Measurements from ENCODE around the gene PDP2.
A peak's percentile ranks its signal among the peaks of the same experiment; 100 is the strongest.

The PDP2 gene

GRCh38 chr16:66919569-66920298 lies 39.4 kb downstream of the PDP2 start:
- no peaks in the 10 kb centered on the region for H3K36me3 ChIP-seq
- H3K4me2 ChIP-seq = peak overlapping the region in 8 of 11 experiments; percentile 12 to 64 (median 39); a peak in 14 of 22 replicates
- no peaks in the 10 kb centered on the region for H3K9me3 ChIP-seq (replicated peaks in 1 of 11)

DNA sequence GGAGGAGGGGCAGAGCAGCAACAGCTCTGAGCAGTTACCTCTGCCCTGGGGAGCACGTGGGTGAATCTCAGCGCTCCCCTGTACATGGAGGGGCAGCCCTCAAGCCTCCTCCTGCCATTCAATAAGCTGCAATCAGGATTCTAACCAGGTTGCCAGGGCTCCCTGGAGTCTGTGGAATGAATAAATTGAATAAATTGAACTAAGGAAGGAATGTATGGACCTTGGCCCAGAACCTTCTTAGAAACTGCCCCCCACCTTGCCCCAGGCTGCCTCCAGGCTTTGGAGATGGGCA lies 39.9 kb downstream of the PDP2 start:
- Histone ChIP-seq H3K9ac (peak overlapping the region in 1 of 11 experiments; percentile 18; a peak in 1 of 22 replicates), H3K4me1 (peaks cover 23 to 65% (median 62%) of the 10 kb centered on the region in 10 experiments), H3K27ac (no peak overlapping the region), H3K36me3 (no peaks in the 10 kb centered on the region), H4K20me1 (0 out of 22 replicates have a peak, but pooled peaks cover 0 to 17% (median 0%) of the 10 kb centered on the region in 11 experiments), H3K4me3 (no peak overlapping the region), H3K27me3 (peaks cover 11 to 24% (median 13%) of the 10 kb centered on the region in 11 experiments), H3K4me2 (peak overlapping the region in 8 of 11 experiments; percentile 12 to 64 (median 39); a peak in 10 of 22 replicates), H3K9me3 (replicated peaks in 1 of 11) (no peaks in the 10 kb centered on the region)
- no peak for TF ChIP-seq Cebpa-rat (IDR thresholded peaks at IDR 0.05)

More at GRCh38 chr16:66919569-66920298, 39.4 kb downstream of the PDP2 start:
- TF ChIP-seq Cebpa-rat (IDR thresholded peaks at IDR 0.05) = no peak
- H4K20me1 ChIP-seq = 0 out of 22 replicates have a peak, but pooled peaks cover 0 to 12% (median 0%) of the 10 kb centered on the region in 11 experiments
- no peak overlapping the region for H3K4me3 ChIP-seq
- peak overlapping the region in 1 of 11 experiments; percentile 18; a peak in 1 of 22 replicates for H3K9ac ChIP-seq
- H3K27me3 ChIP-seq = peaks cover 6 to 19% (median 8%) of the 10 kb centered on the region in 11 experiments
- H3K4me1 ChIP-seq = peaks cover 18 to 60% (median 56%) of the 10 kb centered on the region in 10 experiments
- 0 out of 22 replicates have a peak overlapping the region, but pooled peaks of 1 of the 11 experiments have one; percentile 15 for H3K27ac ChIP-seq

DNA sequence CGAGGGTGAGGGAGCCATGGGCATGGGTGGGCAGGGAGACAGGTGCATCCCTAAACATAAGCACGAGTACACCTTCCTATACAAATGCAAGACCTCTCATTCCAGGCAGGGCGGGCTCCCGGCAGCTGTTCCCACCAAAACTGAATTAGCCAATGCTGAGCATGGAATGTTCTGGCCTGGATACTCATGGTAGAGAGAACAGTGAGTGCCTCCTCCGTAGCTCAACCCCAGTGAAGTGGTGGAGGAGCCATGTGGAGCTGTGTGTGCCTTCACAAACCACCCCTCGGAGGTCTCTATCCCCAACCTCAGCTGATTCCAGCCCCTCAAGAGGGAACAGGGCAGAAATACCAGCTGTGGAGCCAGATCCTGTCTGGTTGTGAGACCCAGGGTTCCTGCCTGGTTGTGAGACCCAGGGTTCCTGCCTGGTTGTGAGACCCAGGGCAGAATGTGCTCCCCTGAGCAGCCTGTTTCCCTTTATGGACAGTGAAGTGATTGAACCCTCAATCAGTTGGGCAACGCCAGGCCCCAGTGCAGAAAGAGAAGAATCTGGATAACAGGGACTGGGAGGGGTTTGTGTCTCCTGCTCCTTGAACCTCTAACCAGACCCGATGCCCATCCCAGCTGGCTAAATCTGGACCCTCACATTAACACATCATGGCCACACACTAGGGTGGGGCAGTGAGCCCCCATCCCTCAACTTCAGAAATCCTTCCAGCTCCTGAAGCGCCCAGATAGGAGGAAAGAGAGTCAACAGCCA lies 40.8 kb downstream of the PDP2 start:
- Histone ChIP-seq H3K4me2 (peak overlapping the region in 9 of 11 experiments; percentile 15 to 97 (median 93); a peak in 17 of 22 replicates), H3K4me1 (peaks cover 31 to 74% (median 70%) of the 10 kb centered on the region in 10 experiments), H3K4me3 (no peak overlapping the region), H3K27ac (peak overlapping the region in 6 of 11 experiments; percentile 30 to 93 (median 74); a peak in 10 of 22 replicates), H3K9me3 (replicated peaks in 1 of 11) (no peaks in the 10 kb centered on the region), H4K20me1 (0 out of 22 replicates have a peak, but pooled peaks cover 0 to 17% (median 0%) of the 10 kb centered on the region in 11 experiments), H3K27me3 (peaks cover 20 to 33% (median 22%) of the 10 kb centered on the region in 11 experiments), H3K9ac (peak overlapping the region in 2 of 11 experiments; percentile 7 to 41; a peak in 4 of 22 replicates), H3K36me3 (no peaks in the 10 kb centered on the region)
- TF ChIP-seq Cebpa-rat (IDR thresholded peaks at IDR 0.05) = no peak

GRCh38 chr16:66921729-66922450 lies 41.6 kb downstream of the PDP2 start:
- Histone ChIP-seq H3K9ac (peak overlapping the region in 4 of 11 experiments; percentile 11 to 81 (median 78); a peak in 6 of 22 replicates), H3K4me1 (peaks cover 39 to 82% (median 78%) of the 10 kb centered on the region in 10 experiments), H3K4me2 (peak overlapping the region in 9 of 11 experiments; percentile 15 to 97 (median 93); a peak in 17 of 22 replicates), H3K9me3 (replicated peaks in 1 of 11) (no peaks in the 10 kb centered on the region), H3K27me3 (peaks cover 28 to 38% (median 30%) of the 10 kb centered on the region in 11 experiments), H3K4me3 (no peak overlapping the region), H3K36me3 (no peaks in the 10 kb centered on the region), H3K27ac (peak overlapping the region in 6 of 11 experiments; percentile 71 to 93 (median 81); a peak in 12 of 22 replicates), H4K20me1 (0 out of 22 replicates have a peak, but pooled peaks cover 0 to 20% (median 0%) of the 10 kb centered on the region in 11 experiments)
- no peak for TF ChIP-seq Cebpa-rat (IDR thresholded peaks at IDR 0.05)

DNA sequence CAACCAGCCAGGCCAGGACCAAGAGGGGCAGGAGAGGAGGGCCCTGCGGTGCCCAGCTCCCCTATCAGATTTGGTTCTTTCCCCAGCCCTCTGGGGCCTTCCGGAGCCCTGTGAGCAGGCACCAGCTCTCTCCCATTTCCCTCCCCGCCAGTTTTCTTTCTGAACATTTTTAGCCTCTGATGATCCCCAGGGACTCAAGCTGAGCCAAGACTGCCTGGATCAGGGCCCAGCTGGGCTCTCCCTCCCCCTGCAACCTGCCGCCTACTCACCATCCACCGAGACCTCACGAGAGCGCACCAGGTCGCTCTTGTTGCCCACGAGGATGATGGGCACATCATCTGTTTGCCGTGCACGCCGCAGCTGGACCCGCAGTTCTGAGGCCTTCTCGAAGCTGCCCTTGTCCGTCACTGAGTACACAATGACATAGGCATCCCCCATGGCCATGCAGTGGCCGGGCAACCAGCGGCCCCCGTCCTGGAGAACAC lies 43.0 kb downstream of the PDP2 start:
- no peak for TF ChIP-seq Cebpa-rat (IDR thresholded peaks at IDR 0.05)
- Histone ChIP-seq H3K36me3 (no peaks in the 10 kb centered on the region), H3K4me3 (peak overlapping the region in 8 of 10 experiments; percentile 8 to 59 (median 34); a peak in 11 of 20 replicates), H3K27me3 (peaks cover 29 to 38% (median 34%) of the 10 kb centered on the region in 11 experiments), H4K20me1 (peaks cover 0 to 24% (median 0%) of the 10 kb centered on the region in 11 experiments; a peak in 2 of 22 replicates), H3K4me1 (peaks cover 53 to 96% (median 92%) of the 10 kb centered on the region in 10 experiments), H3K9me3 (replicated peaks in 1 of 11) (no peaks in the 10 kb centered on the region), H3K9ac (peak overlapping the region in 9 of 11 experiments; percentile 16 to 81 (median 66); a peak in 17 of 22 replicates), H3K4me2 (peak overlapping the region; percentile 50 to 97 (median 89)), H3K27ac (peak overlapping the region in 8 of 11 experiments; percentile 53 to 93 (median 74); a peak in 16 of 22 replicates)

GRCh38 chr16:66923866-66924265 lies 43.6 kb downstream of the PDP2 start:
- TF ChIP-seq Cebpa-rat (IDR thresholded peaks at IDR 0.05) = peak in 6 of 11 experiments; percentile 29 to 85 (median 70); a peak in 7 of 22 replicates
- H3K4me2 ChIP-seq = peak overlapping the region; percentile 50 to 97 (median 89)
- peak overlapping the region in 7 of 11 experiments; percentile 65 to 93 (median 75); a peak in 13 of 22 replicates for H3K27ac ChIP-seq
- peak overlapping the region in 7 of 10 experiments; percentile 8 to 59 (median 35); a peak in 10 of 20 replicates for H3K4me3 ChIP-seq
- no peaks in the 10 kb centered on the region for H3K36me3 ChIP-seq
- H3K4me1 ChIP-seq = peaks cover 59 to 99% (median 96%) of the 10 kb centered on the region in 10 experiments
- H3K27me3 ChIP-seq = peaks cover 29 to 38% (median 34%) of the 10 kb centered on the region in 11 experiments
- H3K9ac ChIP-seq = peak overlapping the region in 8 of 11 experiments; percentile 47 to 81 (median 68); a peak in 12 of 22 replicates
- no peaks in the 10 kb centered on the region for H3K9me3 ChIP-seq (replicated peaks in 1 of 11)
- H4K20me1 ChIP-seq = peaks cover 0 to 24% (median 0%) of the 10 kb centered on the region in 11 experiments; a peak in 2 of 22 replicates

DNA sequence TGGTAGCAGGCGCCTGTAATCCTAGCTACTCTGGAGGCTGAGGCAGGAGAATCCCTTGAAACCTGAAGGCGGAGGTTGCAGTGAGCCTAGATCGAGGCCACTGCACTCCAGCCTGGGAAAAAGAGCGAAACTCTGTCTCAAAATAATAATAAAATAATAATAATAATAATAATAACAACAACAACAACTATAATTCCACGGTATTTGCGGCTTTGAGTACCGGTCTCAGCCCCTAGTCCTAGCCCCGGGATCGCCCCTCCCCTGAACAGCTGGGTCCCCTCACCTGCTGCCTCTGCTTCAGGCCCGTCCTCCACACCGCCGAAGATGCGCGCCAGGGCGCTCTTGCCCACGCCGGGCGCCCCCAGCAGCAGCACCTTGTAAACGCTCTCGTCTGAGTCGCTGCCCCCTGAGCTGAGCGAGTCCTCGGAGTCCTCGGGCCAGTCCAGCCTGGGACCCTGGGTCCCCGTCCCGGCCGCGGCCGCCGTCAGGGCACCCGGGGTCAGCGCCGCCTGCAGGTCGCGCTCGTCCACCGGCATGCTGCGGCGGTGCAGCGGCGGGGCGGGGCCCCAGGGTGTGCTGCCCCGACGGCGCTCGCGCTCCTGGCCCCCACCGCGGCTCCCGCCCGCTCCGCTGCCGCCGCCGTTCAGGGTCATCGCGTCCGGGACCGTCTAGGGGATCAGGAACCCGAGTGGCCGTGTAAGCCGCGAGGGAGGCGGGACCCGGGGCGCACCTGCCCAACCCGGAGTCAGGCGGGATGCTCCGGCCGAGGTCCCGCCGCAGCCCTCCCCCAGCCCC lies 44.4 kb downstream of the PDP2 start:
- peaks cover 29 to 38% (median 34%) of the 10 kb centered on the region in 11 experiments for H3K27me3 ChIP-seq
- H3K4me3 ChIP-seq = peak overlapping the region; percentile 35 to 59 (median 50); a peak in 19 of 20 replicates
- H3K9ac ChIP-seq = peak overlapping the region in 7 of 11 experiments; percentile 18 to 81 (median 69); a peak in 8 of 22 replicates
- peaks cover 63 to 93% (median 88%) of the 10 kb centered on the region in 10 experiments for H3K4me1 ChIP-seq
- no peaks in the 10 kb centered on the region for H3K9me3 ChIP-seq (replicated peaks in 1 of 11)
- H4K20me1 ChIP-seq = peaks cover 0 to 24% (median 0%) of the 10 kb centered on the region in 11 experiments; a peak in 2 of 22 replicates
- H3K36me3 ChIP-seq = no peaks in the 10 kb centered on the region
- peak overlapping the region in 6 of 11 experiments; percentile 71 to 93 (median 81); a peak in 12 of 22 replicates for H3K27ac ChIP-seq
- H3K4me2 ChIP-seq = peak overlapping the region; percentile 77 to 97 (median 92)
- TF ChIP-seq Cebpa-rat (IDR thresholded peaks at IDR 0.05) = no peak

All from BLaER1 treated with 17β-estradiol and CSF1 and Interleukin-3, amounts not matched to agents 10 nM and 100 nM (cell line).